ENCODE measurements around the gene INPP5F.
"Not testable (repeated sequence)": the region's sequence is repeated elsewhere in the genome, so short reads cannot be mapped to it uniquely, and the experiment has no call there.

INPP5F gene

DNA sequence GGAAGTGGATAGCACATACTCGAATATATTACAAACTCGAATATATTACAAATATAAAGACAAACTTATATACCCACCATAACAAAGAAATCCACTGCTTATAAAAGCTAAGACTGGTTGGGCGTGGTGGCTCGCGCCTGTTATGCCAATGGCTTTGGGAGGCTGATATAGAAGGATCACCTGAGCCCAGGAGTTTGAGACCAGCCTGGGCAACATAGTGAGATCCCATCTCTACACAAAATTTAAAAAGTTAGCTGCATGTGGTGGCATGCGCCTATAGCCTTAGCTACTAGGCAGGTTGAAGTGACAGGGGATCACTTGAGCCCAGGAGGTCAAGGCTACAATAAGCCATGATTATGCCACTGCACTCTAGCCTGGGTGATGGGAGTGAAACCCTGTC is 126.4 kb downstream of the INPP5F start:
- DNase-seq = no peak

GRCh38 chr10:119852822-119853221 is 127.0 kb downstream of the INPP5F start:
- TF ChIP-seq GATA1 (IDR thresholded peaks at IDR 0.05; ENCODE audit: low read depth, low read length) (no peak), POLR2A (IDR thresholded peaks at IDR 0.05; ENCODE audit: low read length) (no peak)
- no peak for DNase-seq

More for the DNA sequence above, 126.4 kb downstream of the INPP5F start:
- TF ChIP-seq POLR2A (IDR thresholded peaks at IDR 0.05; ENCODE audit: low read length) = no peak
- no peak for TF ChIP-seq GATA1 (IDR thresholded peaks at IDR 0.05; ENCODE audit: low read depth, low read length)

DNA sequence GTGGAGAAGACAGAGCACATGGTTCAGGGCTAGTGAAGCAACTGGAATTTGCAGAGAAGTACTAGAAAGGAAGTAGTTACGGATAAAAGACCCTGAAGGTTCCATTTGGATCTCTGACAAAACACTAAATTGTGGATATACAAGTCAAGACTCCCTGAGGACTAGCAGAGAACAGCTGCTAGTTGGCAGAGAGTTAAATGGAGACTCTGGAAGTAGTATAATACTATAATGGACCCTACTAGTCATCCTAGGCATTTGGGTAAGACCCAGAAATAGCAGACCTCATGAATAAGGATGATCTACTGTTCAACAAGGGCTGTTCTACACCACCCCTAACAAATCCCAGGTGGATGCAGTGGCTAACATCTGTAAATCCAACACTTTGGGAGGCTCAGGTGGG is 127.7 kb downstream of the INPP5F start:
- DNase-seq = no peak
- TF ChIP-seq GATA1 (IDR thresholded peaks at IDR 0.05; ENCODE audit: low read depth, low read length) (no peak), POLR2A (IDR thresholded peaks at IDR 0.05; ENCODE audit: low read length) (no peak)

DNA sequence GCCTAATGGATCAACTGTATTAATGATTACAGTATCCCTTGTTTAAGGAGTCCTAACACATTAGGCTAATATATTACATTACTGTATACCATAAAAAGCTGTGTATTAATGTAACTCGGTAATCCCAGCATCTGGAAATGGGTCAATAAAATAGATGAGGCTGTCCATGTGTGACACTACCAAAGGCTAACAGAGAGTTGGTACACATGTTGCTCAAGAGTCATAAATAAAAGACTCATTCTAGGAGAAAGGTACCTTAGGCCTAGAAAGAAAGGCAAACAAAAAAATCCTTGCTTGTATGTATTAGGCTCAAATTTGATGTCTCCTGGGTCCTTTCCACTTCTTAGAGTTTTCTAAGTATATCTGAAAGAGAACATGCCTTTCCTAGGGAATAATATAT is 132.2 kb downstream of the INPP5F start:
- DNase-seq = no peak
- no peak for TF ChIP-seq POLR2A (IDR thresholded peaks at IDR 0.05; ENCODE audit: low read length)
- TF ChIP-seq GATA1 (IDR thresholded peaks at IDR 0.05; ENCODE audit: low read depth, low read length) = no peak

DNA sequence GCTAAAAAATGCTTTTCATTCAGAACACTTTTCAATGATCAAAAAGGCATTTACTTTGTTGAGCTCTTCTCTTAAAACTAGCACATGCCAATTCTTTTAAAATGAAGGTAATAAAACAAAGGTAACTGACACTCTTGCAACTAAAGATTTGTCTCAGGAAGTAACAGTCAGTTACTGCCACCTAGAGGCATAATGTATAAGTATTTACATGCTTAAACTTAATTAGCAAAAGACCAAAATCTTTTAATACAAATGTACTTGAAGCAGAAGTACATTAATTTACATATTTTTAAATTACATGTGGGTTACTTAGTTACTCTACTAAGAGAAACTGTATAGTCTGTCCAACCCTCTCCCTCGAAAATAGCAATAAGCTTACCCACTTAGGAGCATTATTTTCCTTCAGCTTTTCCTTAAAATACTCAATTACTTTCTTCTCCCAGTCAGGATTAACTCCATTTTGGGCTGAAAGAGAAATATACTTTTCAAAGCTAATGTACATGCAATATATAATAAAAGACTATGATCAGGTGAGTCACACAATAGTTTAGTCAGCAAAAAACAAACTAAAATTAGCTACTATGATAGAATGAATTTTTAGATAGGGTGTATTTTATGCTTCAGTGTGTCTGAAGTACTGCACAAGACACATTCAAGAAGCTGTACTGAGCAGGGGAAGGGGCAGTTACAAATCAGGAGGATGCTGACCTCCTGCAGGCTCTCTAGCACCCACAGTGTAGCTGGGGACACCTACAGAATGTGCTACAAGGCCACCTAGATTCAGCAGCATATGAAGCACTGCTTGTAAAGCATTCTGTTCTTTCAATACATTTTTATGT is 133.8 kb downstream of the INPP5F start:
- peak; percentile 60 to 76 for DNase-seq
- TF ChIP-seq GATA1 (IDR thresholded peaks at IDR 0.05; ENCODE audit: low read depth, low read length) (no peak), POLR2A (IDR thresholded peaks at IDR 0.05; ENCODE audit: low read length) (no peak)

DNA sequence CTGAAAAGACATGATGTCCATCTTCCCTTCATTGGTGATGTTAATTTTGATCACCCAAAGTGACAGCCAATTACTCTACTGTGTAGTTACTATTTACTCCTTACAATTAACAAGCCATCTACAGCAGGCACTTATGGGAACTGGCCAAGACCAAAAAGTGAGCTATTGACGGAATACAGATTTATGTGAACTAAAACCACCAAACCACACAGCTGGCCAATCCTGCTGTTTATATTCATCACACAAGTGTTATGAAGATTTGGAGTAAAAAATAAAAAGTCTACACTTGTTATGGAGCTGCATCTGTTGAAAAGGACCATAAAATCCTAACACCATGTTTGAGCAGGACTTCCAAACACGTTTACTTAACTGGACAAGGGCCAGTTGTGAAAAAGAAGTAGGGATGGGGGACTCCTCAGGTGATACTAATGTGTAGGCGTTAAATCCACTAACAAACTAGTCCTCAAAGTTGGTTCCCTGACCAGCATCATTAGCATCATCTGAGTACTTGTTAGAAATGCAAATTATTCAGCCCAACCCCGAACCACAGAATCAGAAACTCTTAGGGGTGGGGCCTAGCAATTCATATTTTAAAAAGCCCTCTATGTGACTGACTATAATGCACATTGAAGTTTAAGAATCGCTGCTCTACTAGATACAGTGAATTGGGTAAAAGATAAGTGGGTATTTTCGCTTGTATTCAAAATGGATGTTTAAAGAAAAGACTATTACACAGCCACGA is 135.2 kb downstream of the INPP5F start:
- TF ChIP-seq GATA1 (IDR thresholded peaks at IDR 0.05; ENCODE audit: low read depth, low read length) (no peak), POLR2A (IDR thresholded peaks at IDR 0.05; ENCODE audit: low read length) (no peak)
- no peak for DNase-seq

- no peak for TF ChIP-seq GATA1 (IDR thresholded peaks at IDR 0.05; ENCODE audit: low read depth, low read length)
- TF ChIP-seq POLR2A (IDR thresholded peaks at IDR 0.05; ENCODE audit: low read length) = no peak
- no peak for DNase-seq
These were observed 136.7 kb downstream of the INPP5F start for GRCh38 chr10:119862524-119862923.

GRCh38 chr10:119863951-119864565 is 138.2 kb downstream of the INPP5F start:
- DNase-seq = no peak

DNA sequence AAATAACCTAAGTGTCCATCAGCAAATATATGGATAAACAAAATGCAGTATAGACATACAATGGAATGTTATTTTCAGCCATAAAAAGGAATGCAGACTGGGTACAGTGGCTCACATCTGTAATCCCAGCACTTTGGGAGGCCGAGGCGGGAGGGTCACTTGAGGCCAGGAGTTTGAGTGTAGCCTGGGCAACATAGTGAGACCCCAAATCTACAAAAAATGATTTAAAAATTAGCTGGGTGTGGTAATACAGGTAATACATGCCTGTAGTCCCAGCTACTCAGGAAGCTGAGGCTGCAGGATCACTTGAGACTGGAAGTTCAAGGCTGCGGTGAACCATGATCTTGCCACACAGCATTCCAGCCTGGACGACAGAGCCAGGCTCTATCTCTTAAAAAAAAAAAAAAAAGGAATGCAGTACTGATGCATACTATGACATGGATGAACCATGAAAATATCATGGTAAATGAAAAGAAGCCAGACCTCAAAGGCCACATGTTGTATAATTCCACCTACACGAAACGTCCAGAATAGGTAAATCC is 139.9 kb downstream of the INPP5F start:
- TF ChIP-seq GATA1 (IDR thresholded peaks at IDR 0.05; ENCODE audit: low read depth, low read length) = no peak
- no peak for TF ChIP-seq POLR2A (IDR thresholded peaks at IDR 0.05; ENCODE audit: low read length)
- no peak for DNase-seq

More at GRCh38 chr10:119863951-119864565, 138.2 kb downstream of the INPP5F start:
- no peak for TF ChIP-seq POLR2A (IDR thresholded peaks at IDR 0.05; ENCODE audit: low read length)
- no peak for TF ChIP-seq GATA1 (IDR thresholded peaks at IDR 0.05; ENCODE audit: low read depth, low read length)

DNA sequence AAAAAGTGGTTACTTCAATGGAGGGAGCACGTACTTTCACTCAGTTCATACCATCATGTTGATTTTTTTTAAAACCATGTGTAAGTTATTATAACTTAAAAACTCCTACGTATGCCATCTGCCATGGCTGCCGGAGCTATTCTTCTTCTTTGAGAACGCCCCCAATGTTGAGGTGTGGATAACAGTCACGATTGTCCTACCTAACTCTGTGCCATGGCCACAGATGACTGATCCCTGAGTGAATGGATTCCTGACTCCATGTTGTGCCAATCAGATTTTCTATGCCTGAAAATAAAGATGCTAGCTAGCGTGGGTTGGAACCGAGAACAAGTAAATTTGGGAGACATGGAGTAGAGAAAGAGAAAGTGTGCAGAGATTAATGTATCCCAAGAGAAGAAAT is 141.5 kb downstream of the INPP5F start:
- TF ChIP-seq GATA1 (IDR thresholded peaks at IDR 0.05; ENCODE audit: low read depth, low read length) (no peak), POLR2A (IDR thresholded peaks at IDR 0.05; ENCODE audit: low read length) (no peak)
- DNase-seq = no peak

DNA sequence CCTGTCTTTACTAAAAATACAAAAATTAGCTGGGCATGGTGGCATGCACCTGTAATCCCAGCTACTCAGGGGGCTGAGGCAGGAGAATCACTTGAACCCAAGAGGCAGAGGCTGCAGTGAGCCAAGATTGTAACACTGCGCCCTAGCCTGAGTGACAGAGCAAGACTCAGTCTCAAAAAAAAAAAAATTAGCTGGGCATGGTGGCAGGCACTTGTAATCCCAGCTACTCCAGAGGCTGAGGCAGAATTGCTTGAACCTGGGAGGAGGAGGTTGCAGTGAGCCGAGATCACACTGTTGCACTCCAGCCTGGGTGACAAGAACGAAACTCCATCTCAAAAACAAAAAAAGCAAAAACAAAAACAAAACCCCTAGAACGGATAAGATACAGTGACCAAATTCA is 143.5 kb downstream of the INPP5F start:
- DNase-seq = not testable (repeated sequence)

DNA sequence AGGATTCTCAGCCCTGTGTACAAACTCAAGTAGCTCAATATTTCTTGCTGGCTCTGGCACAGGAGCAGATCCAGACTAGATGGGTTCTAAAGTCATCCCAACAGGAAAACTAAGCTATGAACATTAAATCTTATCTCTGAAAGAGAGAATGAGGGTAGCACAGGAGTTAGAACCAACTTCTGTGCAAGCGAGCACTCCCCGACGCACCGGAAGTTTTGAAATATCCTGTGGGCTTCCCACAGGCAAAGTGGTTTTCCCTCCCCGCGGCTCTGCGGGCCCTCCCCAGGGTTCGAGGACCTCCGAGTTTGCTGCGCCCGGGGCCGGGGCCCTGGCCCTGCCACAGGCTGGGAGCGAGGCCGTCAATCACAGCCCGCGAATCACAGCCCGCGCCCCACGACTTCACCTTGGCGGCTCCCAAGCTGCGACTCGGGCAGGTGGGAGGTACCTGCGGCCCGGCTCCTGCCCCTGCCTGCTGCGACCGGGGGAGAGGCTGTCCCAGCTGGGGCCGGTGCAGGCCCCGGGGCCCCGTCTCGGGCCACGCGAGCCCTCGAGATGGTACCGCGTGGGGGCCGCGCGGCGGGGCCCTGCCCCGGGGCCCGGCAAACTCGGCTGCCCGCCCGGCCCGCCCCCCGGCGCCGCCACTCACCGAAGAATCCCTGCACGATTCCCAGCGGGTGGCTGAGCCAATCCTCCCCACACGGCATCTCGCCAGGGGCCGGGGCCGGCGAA is 146.2 kb downstream of the INPP5F start:
- TF ChIP-seq POLR2A (IDR thresholded peaks at IDR 0.05; ENCODE audit: low read length) = no peak
- DNase-seq = peak; percentile 47 to 55

DNA sequence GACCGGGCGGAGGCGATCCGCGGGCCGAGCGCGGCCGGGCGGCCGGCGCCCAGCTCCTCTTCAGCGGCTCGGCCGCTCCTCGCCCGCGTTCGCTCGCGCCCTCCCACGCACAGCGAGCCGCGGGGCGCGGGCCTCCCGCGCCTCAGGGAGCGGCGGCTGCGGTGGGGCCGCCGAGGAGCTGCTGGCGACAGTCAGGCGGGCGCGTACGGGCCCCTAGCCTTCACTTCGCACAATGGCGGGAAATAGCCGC is 146.7 kb downstream of the INPP5F start, which contains the start of gene MCMBP:
TSS of gene MCMBP (minus strand) at position 234 of the 250 bp plus-strand sequence. CDS start 259 bp downstream, outside the sequence.
- no peak for DNase-seq
- TF ChIP-seq POLR2A (IDR thresholded peaks at IDR 0.05; ENCODE audit: low read length) = no peak
- no peak for TF ChIP-seq GATA1 (IDR thresholded peaks at IDR 0.05; ENCODE audit: low read depth, low read length)
